ENCODE results near the gene CDH24. TPM values are rescaled to one million over a fixed set of nuclear protein-coding genes. Genes with fewer than 3 reads are reported as not detected.

The CDH24 gene
- total RNA-seq, 1 experiment from 2014 or later = 9.0 TPM

DNA sequence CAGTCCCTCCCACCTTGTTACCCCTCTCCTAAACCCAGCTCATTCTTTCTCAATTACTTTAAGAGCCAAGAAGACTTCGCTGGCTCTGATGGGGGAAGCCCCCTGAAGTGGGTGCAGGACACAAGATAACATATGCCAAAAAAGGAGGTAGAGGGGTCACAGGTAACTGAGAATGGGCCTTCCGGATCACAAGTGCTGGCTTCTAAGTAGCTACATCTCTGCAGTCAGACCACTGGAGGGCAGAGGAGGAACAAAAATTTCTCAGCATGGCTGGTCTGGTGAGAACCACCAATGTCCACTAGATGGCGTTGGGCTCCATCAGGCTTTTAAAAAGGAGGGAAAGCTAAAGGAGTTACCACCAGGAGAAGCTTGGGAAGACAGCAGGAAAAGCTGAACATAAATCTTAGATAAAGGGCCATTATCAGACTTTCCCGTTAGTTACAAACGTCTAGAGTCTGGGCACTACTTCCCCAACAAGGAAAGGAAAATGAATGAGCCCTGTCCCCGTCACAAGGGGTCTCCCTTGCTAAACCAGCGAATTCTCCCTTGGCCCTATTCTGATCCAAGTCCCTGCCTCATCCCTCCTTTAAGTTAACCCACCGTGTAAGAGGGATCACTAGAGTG is 11.6 kb upstream of the CDH24 start:
- H3K4me1 ChIP-seq (ENCODE audit: control insufficient read depth, insufficient read depth, low read length) = peaks cover 16% of the 10 kb centered on the region
- peak overlapping the region; percentile 7; the same call in 1 of the 2 replicates for H3K27ac ChIP-seq (ENCODE audit: low read length)
- TSS peak; percentile 12 for BruUV-seq (replicated peaks)
- intact Hi-C loops (cut with micrococcal nuclease; ENCODE audit: unreplicated experiment) = no loop called here
- H3K27me3 ChIP-seq (ENCODE audit: control insufficient read depth, insufficient read depth, low read length) = no peaks in the 10 kb centered on the region
- no peak for TF ChIP-seq SIN3A (IDR thresholded peaks at IDR 0.05; ENCODE audit: borderline replicate concordance, insufficient read depth, low read depth, low read length)
- no peak for TF ChIP-seq TCF7L2 (IDR thresholded peaks at IDR 0.05; ENCODE audit: low read depth, low read length)
- no peak for TF ChIP-seq POLR2AphosphoS5 (IDR thresholded peaks at IDR 0.05; ENCODE audit: low read depth, low read length)
- TF ChIP-seq, protein P1, sequence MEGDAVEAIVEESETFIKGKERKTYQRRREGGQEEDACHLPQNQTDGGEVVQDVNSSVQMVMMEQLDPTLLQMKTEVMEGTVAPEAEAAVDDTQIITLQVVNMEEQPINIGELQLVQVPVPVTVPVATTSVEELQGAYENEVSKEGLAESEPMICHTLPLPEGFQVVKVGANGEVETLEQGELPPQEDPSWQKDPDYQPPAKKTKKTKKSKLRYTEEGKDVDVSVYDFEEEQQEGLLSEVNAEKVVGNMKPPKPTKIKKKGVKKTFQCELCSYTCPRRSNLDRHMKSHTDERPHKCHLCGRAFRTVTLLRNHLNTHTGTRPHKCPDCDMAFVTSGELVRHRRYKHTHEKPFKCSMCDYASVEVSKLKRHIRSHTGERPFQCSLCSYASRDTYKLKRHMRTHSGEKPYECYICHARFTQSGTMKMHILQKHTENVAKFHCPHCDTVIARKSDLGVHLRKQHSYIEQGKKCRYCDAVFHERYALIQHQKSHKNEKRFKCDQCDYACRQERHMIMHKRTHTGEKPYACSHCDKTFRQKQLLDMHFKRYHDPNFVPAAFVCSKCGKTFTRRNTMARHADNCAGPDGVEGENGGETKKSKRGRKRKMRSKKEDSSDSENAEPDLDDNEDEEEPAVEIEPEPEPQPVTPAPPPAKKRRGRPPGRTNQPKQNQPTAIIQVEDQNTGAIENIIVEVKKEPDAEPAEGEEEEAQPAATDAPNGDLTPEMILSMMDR (IDR thresholded peaks at IDR 0.05) = peak; percentile 95
- TF ChIP-seq, protein P2, sequence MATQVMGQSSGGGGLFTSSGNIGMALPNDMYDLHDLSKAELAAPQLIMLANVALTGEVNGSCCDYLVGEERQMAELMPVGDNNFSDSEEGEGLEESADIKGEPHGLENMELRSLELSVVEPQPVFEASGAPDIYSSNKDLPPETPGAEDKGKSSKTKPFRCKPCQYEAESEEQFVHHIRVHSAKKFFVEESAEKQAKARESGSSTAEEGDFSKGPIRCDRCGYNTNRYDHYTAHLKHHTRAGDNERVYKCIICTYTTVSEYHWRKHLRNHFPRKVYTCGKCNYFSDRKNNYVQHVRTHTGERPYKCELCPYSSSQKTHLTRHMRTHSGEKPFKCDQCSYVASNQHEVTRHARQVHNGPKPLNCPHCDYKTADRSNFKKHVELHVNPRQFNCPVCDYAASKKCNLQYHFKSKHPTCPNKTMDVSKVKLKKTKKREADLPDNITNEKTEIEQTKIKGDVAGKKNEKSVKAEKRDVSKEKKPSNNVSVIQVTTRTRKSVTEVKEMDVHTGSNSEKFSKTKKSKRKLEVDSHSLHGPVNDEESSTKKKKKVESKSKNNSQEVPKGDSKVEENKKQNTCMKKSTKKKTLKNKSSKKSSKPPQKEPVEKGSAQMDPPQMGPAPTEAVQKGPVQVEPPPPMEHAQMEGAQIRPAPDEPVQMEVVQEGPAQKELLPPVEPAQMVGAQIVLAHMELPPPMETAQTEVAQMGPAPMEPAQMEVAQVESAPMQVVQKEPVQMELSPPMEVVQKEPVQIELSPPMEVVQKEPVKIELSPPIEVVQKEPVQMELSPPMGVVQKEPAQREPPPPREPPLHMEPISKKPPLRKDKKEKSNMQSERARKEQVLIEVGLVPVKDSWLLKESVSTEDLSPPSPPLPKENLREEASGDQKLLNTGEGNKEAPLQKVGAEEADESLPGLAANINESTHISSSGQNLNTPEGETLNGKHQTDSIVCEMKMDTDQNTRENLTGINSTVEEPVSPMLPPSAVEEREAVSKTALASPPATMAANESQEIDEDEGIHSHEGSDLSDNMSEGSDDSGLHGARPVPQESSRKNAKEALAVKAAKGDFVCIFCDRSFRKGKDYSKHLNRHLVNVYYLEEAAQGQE (IDR thresholded peaks at IDR 0.05; ENCODE audit: insufficient read depth in 1 of 2, low read depth in 2 of 2, low read length in 1 of 2) = no peak
- no peaks in the 10 kb centered on the region for H3K9me3 ChIP-seq (ENCODE audit: control insufficient read depth, insufficient read depth, low read depth, low read length)
- ATAC-seq (peak; percentile 88), DNase-seq (ENCODE audit: low read depth, low spot score) (peak; percentile 86)
- POLR2A ChIA-PET = interaction anchor here (0.9 to 1.3 kb wide), 2 partner anchors 26 to 40 kb away, joined by 5 to 6 read pairs; partner anchors contain the start of genes ACIN1 and C14orf119
- in situ Hi-C loops (cut with HindIII; ENCODE audit: low pct_unique_long_range_greater_than_20kb, low sequenced_read_pairs) = no loop called here
- H3K36me3 ChIP-seq (ENCODE audit: control insufficient read depth, insufficient read depth, low read length) = peaks cover 20% of the 10 kb centered on the region
- CTCF ChIA-PET = interaction anchor here (0.6 to 1.6 kb wide), 14 partner anchors 9 to 156 kb away, joined by 3 to 28 read pairs (median 4); partner anchors contain the start of genes ACIN1 and C14orf119
- no peak overlapping the region for H3K4me3 ChIP-seq (ENCODE audit: low read depth in 2 of 2, low read length in 2 of 2)

DNA sequence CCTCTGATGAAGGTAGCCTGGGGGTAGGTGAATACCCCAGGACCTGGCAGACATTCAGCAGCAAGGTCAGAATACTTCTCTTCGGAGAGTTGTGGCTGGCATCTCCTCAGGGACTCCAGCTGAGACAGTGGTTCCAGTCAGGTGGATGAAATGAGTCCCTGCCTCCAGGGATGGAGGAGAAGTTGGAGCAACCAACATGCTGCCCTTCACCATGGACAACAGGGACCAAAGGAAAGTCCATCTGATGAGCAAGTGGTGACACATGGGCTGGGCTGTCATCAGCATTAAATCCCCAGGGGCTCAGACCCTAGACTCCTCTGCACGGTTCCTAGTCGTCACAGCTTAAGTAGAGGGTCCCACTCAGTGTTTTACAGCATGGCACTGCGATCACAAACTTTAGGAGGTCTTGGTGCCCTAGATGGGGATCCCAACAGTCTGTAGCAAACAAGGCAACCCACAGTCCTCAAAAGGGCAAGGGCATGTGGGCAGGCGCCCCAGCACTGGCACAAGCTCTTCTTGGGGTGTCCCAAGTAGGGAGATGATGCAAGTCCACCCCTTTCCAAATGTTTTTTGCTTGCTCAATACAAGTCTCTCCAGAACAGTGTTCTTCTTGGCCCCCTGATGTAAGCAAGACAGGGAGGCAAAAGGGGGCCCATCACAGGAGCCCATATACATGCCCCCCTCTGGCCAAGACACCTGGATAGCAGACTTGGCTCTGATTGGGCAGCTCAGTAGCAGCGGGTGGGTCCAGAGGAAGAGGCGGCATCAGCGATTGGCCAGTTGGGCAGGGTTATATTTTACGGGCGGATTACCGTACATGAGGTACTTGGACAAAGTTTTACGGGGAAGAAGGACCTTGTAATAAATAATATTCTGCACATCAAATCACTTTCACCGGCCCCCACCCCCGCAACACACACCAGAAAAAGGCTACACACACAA is 10.8 kb upstream of the CDH24 start:
- ChIA-PET CTCF (interaction anchor here (1.0 to 1.6 kb wide), 11 partner anchors 10 to 156 kb away, joined by 3 to 28 read pairs (median 4); partner anchors contain the start of genes ACIN1 and C14orf119), POLR2A (interaction anchor here (0.9 to 1.3 kb wide), 2 partner anchors 27 to 41 kb away, joined by 5 to 6 read pairs; partner anchors contain the start of genes ACIN1 and C14orf119)
- Histone ChIP-seq H3K27me3 (ENCODE audit: control insufficient read depth, insufficient read depth, low read length) (no peaks in the 10 kb centered on the region), H3K27ac (ENCODE audit: low read length) (no peak overlapping the region; the same call in 1 of the 2 replicates), H3K4me1 (ENCODE audit: control insufficient read depth, insufficient read depth, low read length) (peaks cover 19% of the 10 kb centered on the region), H3K9me3 (ENCODE audit: control insufficient read depth, insufficient read depth, low read depth, low read length) (no peaks in the 10 kb centered on the region), H3K36me3 (ENCODE audit: control insufficient read depth, insufficient read depth, low read length) (peaks cover 26% of the 10 kb centered on the region), H3K4me3 (ENCODE audit: low read depth in 2 of 2, low read length in 2 of 2) (no peak overlapping the region)
- TF ChIP-seq POLR2AphosphoS5 (IDR thresholded peaks at IDR 0.05; ENCODE audit: low read depth, low read length) (no peak), TCF7L2 (IDR thresholded peaks at IDR 0.05; ENCODE audit: low read depth, low read length) (no peak), SIN3A (IDR thresholded peaks at IDR 0.05; ENCODE audit: borderline replicate concordance, insufficient read depth, low read depth, low read length) (no peak)
- TF ChIP-seq, protein P1 (IDR thresholded peaks at IDR 0.05) = no peak
- TF ChIP-seq, protein P2 (IDR thresholded peaks at IDR 0.05; ENCODE audit: insufficient read depth in 1 of 2, low read depth in 2 of 2, low read length in 1 of 2) = no peak
- no TSS peak for BruUV-seq (replicated peaks)
- no peak for DNase-seq (ENCODE audit: low read depth, low spot score)
- ATAC-seq = no peak
- intact Hi-C loops (cut with micrococcal nuclease; ENCODE audit: unreplicated experiment) = no loop called here
- in situ Hi-C loops (cut with HindIII; ENCODE audit: low pct_unique_long_range_greater_than_20kb, low sequenced_read_pairs) = no loop called here
